ENCODE data around the gene MRPL28.

DNA sequence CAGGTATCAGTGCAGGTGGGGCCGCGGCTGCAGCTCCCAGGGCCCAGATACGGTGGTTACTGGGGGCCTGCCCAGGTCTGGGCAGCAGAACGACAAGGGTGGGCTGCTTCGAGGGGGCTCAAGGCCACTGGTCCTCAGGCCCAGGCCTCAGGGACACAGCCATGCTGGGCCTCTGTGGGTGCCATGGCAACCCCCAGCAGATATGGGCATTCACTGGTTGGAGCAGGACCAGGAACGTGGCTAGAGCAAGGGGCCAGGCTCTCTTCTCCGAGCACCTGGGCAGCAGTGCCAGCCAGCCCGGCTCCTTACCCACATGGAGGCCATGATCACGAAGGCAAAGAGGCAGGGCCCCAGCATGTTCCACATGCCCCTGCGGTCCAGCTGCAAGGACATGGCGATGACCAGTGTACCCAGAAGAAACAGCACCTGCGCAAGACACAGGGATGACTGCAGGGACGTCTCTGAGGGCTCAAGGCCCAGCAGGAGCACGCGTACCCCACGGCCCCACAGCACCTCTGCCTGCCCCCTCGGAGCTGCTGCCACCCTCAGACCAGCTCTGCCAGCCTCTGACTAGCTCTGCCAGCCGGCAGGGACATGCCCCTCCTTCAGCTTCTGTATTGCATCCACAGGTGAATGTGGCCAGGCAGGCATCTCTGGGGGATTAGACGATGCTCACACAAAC lies 2.1 kb upstream of the MRPL28 start:
- TF ChIP-seq TAF1 (conservative IDR thresholded peaks at IDR 0.05) (no peak), YY1 (IDR thresholded peaks at IDR 0.05) (no peak), JUND (IDR thresholded peaks at IDR 0.05) (no peak)
- TF ChIP-seq, protein P1, sequence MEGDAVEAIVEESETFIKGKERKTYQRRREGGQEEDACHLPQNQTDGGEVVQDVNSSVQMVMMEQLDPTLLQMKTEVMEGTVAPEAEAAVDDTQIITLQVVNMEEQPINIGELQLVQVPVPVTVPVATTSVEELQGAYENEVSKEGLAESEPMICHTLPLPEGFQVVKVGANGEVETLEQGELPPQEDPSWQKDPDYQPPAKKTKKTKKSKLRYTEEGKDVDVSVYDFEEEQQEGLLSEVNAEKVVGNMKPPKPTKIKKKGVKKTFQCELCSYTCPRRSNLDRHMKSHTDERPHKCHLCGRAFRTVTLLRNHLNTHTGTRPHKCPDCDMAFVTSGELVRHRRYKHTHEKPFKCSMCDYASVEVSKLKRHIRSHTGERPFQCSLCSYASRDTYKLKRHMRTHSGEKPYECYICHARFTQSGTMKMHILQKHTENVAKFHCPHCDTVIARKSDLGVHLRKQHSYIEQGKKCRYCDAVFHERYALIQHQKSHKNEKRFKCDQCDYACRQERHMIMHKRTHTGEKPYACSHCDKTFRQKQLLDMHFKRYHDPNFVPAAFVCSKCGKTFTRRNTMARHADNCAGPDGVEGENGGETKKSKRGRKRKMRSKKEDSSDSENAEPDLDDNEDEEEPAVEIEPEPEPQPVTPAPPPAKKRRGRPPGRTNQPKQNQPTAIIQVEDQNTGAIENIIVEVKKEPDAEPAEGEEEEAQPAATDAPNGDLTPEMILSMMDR (IDR thresholded peaks at IDR 0.05; ENCODE audit: low read depth, low read length, missing input control): no peak

All from liver (tissue), 3 donors.